ENCODE results near the gene MCRIP1. TPM values are rescaled to one million over a fixed set of nuclear protein-coding genes. Genes with fewer than 3 reads are reported as not detected.

Gene MCRIP1
- total RNA-seq, 2 donors from 2014 or later = 45.7 to 94.4 TPM

DNA sequence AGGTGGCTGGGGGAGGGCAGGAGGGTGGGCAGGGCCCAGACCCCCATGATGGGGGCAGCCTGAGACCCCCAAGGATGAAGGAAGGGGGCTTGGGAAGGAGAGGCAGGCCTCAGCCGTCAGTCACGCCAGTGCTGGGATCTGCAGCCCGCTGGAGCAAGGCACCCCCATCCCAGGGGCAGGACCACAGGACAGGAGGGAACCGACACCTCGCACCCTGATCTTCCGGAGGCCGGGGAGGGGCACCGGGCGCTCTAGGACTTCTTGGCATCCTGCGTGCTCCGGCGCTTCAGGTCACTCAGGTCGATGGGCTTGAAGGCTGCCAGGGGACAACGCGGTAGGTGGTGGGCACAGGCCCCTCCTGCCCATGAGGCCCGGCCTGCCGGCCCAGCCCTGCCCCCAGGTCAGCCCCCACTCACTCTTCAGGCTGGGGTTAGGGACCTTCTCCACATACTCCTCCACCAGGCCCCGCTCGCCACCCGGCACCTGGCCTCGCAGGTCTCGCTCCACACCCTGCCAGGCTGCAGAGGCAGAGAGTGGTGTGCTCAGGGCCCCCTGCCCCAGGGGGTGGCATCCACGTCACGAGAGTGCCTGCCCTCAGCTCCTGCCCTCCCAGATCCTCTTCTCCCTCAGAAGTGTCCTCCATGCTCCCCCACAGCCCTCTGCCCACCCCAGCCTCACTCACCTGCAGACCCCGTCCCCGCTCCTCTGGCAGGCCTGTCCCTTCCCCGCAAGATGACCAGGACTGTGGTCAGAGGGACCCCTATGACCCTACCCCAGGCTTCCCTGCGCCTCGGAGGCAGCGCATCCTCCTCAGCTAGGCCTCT, 9.9 kb downstream of the MCRIP1 start:
- Mint-ChIP-seq H3K36me3 (ENCODE audit: low read depth) (no peaks in the 10 kb centered on the region), H3K9me3 (no peaks in the 10 kb centered on the region), H3K27me3 (no peaks in the 10 kb centered on the region), H3K27ac (no peak overlapping the region), H3K4me3 (no peak overlapping the region), H3K4me1 (peaks cover 5% of the 10 kb centered on the region)
- ATAC-seq (replicated peaks) = no peak

DNA sequence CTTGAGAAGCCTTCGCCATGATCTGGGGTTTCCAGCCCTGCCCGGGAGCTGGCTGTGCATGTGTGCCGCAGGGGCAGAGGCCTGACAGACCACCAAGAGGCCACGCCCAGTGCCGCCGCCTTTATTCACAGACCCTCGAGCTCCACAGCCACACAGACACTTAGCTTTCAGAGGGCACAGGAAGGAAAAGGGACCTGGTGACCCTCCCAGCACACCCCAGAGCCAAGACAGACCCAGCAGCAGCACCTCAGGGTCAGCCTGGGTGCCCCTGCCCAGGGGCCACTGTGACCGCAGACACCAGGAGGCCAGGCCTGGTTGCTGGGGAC, 10.8 kb downstream of the MCRIP1 start:
- peak overlapping the region; percentile 43 for H3K27ac Mint-ChIP-seq
- no peak for ATAC-seq (replicated peaks)
- peaks cover 5% of the 10 kb centered on the region for H3K4me1 Mint-ChIP-seq
- H3K36me3 Mint-ChIP-seq (ENCODE audit: low read depth) = no peaks in the 10 kb centered on the region
- H3K9me3 Mint-ChIP-seq = no peaks in the 10 kb centered on the region
- H3K4me3 Mint-ChIP-seq = no peak overlapping the region
- peaks cover 4% of the 10 kb centered on the region for H3K27me3 Mint-ChIP-seq

DNA sequence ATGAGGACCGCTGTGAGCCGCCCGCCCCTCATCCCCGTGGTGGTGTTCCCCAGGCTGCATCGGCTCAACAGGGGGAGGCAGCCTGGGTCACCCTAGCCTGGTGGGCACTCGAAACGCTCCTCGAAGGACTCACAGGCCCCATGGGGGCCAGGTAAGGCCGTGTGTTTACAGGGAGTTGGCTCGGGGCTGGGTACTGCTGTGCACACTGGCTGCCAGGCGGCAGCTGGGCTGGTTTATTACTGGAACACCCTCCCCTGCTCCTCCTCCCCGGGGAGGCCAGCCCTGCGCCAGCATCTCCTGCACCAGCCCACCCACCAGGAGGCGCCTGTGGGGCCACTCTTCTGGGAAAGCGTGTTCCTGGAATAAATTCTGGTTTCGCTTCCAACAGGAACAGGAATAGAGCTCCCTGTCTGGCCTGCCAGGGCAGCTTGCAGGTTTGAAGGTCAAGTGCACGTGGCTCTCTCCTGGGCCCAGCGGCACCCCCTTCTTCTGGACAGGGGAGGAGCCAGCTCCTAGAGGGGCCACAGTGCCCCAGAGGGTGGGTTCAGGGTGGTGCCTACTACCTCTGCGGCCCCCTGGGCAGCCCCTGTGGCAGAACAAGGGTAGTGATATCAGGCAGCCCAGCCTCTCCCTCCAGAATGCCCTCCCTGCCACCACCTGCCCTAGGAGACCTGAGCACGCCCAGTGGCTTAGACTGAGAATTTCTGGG, 11.3 kb downstream of the MCRIP1 start:
- H3K27me3 Mint-ChIP-seq = peaks cover 4% of the 10 kb centered on the region
- ATAC-seq (replicated peaks) = peak; percentile 44
- H3K4me3 Mint-ChIP-seq = no peak overlapping the region
- peaks cover 5% of the 10 kb centered on the region for H3K4me1 Mint-ChIP-seq
- no peaks in the 10 kb centered on the region for H3K9me3 Mint-ChIP-seq
- peak overlapping the region; percentile 43 for H3K27ac Mint-ChIP-seq
- H3K36me3 Mint-ChIP-seq (ENCODE audit: low read depth) = no peaks in the 10 kb centered on the region

DNA sequence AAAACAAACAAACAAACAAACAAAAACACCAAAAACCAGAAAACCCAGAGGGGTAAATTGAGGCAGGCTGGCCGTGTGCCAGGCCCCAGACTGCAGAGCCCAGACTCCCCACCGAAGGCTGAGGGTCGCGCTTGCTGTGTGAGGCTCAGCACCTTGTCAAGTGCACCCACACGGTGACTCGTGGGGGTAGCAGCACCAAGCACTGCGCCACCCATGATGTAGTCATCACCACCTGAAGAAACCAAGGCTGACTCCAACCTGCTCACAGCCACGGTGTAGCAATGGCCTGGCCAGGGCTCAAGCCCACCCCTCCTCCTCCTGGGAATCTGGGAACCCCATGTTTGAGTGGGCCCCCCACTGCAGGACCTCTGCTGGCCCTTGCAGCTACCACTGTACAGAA, 11.9 kb downstream of the MCRIP1 start:
- Mint-ChIP-seq H3K36me3 (ENCODE audit: low read depth) (no peaks in the 10 kb centered on the region), H3K4me3 (no peak overlapping the region), H3K4me1 (peaks cover 4% of the 10 kb centered on the region), H3K27ac (no peak overlapping the region), H3K27me3 (peaks cover 4% of the 10 kb centered on the region), H3K9me3 (no peaks in the 10 kb centered on the region)
- ATAC-seq (replicated peaks) = peak; percentile 57

DNA sequence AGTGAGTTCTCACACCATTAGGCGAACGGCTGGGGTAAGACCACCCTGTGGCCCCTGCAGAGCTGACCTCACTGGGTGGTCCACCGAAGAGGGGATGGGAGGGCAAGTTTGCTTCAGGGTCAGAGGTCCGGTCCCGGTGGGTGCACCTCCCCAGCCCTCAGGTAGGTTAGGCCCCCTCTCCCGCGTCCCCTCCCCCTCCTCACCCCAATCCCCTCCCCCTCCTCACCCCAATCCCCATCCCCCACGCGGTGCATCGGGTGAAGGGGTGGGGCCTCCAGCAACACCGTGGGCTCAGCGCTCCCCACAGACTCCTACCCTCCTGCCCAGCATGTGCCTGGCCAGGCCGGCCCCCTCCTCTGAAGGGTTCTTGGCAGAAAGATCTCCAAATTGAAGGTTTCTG, 13.4 kb downstream of the MCRIP1 start:
- Mint-ChIP-seq H3K27ac (no peak overlapping the region), H3K36me3 (ENCODE audit: low read depth) (no peaks in the 10 kb centered on the region), H3K4me3 (no peak overlapping the region), H3K27me3 (peaks cover 4% of the 10 kb centered on the region), H3K4me1 (no peaks in the 10 kb centered on the region), H3K9me3 (no peaks in the 10 kb centered on the region)
- no peak for ATAC-seq (replicated peaks)

DNA sequence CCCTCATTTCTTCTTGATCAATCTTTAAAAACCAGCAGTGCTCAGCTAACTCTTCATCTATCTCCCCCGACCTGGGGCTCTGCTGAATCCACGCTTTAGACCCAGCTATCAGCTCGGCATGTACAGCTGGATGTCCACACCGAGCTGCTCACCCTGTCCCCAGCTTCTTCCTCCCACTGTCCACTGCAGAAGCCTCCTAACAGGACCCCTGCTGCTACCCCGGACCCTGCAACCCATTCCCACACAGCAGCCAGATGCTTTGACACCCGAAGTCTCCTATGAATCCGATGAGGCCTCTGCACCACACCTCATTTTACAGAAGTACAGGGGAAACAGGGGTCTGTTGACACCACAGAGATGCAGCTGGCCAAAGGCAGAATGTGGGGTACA, 15.3 kb downstream of the MCRIP1 start:
- no peak for ATAC-seq (replicated peaks)
- H3K9me3 Mint-ChIP-seq = no peaks in the 10 kb centered on the region
- H3K27me3 Mint-ChIP-seq = peaks cover 4% of the 10 kb centered on the region
- H3K4me3 Mint-ChIP-seq = no peak overlapping the region
- no peak overlapping the region for H3K27ac Mint-ChIP-seq
- H3K4me1 Mint-ChIP-seq = no peaks in the 10 kb centered on the region
- H3K36me3 Mint-ChIP-seq (ENCODE audit: low read depth) = no peaks in the 10 kb centered on the region

DNA sequence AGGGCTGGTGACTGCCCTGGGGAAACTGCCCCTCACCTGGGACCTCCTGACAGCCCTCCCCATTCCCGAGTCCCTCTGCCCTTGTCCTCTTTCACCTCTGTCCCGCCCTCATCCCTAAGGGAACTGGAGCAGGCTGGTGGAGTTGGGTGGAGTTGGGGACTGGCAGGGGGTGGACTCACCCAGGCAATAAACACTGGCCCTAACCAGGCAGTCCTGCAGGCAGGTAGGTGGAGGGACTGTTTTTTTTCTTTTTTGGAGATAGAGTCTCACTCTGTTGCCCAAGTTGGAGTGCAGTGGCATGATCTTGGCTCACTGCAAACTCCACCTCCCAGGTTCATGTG, 17.5 kb downstream of the MCRIP1 start:
- H3K4me3 Mint-ChIP-seq = no peak overlapping the region
- no peaks in the 10 kb centered on the region for H3K36me3 Mint-ChIP-seq (ENCODE audit: low read depth)
- peaks cover 4% of the 10 kb centered on the region for H3K27me3 Mint-ChIP-seq
- ATAC-seq (replicated peaks) = no peak
- H3K4me1 Mint-ChIP-seq = no peaks in the 10 kb centered on the region
- H3K9me3 Mint-ChIP-seq = no peaks in the 10 kb centered on the region
- H3K27ac Mint-ChIP-seq = no peak overlapping the region

DNA sequence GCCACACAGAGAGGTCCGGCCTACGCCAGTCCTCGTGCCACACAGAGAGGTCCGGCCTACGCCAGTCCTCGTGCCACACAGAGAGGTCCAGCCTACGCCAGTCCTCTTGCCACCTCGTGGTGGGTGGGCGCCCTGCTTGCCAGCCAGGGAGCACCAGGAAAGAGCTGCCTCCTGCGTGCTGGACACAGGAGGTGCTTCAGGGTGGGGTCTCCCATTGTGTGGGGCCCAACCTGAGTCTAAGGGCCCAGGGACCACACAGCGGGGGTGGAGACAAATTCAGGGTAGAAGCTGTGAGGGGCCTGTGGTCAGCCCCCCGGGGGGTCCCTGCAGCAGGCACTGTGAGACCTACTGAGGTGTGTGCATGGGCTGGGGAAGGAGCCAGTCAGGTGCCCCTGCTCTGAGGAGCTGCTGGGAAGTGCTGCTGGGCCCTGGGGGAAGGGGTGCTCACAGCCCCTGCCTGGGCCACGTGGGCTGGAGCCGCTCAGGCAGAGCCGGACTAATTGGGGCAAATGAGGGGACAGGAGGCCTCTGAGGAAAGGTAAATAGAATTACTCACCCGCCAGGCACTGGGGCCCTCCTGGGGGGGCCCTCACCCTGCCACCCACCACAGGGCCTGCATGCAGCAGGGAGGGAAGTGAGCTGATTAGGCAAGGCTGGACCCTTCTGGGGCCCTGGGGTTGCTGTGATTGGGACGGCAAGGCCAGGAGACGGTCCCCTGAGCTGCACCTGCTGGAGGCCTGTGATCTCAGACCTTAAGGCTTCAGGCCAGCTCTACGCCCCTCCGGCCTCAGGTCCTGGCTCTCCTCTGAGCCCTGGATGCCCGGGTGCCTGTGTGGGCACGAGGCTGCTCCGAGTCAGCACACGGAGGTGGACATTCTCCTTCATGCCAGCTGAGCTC, 18.1 kb downstream of the MCRIP1 start:
- no peaks in the 10 kb centered on the region for H3K9me3 Mint-ChIP-seq
- no peak overlapping the region for H3K4me3 Mint-ChIP-seq
- H3K36me3 Mint-ChIP-seq (ENCODE audit: low read depth) = no peaks in the 10 kb centered on the region
- H3K27me3 Mint-ChIP-seq = peaks cover 8% of the 10 kb centered on the region
- no peaks in the 10 kb centered on the region for H3K4me1 Mint-ChIP-seq
- no peak for ATAC-seq (replicated peaks)
- no peak overlapping the region for H3K27ac Mint-ChIP-seq

DNA sequence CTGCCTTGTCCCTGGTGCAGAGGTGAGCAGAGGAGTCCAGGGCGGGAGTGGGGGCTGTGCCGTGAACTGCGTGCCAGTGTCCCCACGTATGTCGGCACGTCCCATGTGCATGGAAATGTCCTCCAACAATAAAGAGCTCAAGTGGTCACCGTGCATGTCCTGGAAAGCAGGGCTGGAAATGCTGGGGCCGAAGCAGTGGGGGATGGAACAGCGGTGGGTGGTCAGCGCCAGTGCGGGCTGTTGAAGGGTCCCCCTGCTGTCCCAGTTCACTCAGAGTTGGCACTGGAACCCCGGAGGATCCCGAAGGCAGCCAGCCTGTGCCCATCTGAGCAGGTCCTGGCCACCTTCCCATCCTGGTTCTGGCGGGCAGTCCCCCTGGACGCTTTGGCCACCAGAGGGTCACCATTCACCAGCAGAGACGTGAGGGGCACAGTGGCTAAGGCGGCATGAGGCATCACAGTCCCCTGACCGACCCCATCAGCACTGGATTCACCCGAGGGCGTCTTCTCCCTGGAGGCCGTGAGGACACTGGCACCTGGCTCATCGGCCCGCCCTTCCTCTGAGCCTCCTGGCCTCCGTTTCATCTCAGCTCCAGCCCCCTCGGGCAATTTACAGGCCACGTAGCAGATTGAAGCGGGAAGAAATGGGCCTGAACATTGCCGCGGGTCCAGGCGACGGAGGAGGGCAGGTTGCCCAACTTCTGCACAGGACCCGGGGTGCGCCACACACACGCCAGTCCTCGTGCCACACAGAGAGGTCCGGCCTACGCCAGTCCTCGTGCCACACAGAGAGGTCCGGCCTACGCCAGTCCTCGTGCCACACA, 19.0 kb downstream of the MCRIP1 start:
- Mint-ChIP-seq H3K4me3 (no peak overlapping the region), H3K4me1 (no peaks in the 10 kb centered on the region), H3K9me3 (no peaks in the 10 kb centered on the region), H3K27me3 (peaks cover 15% of the 10 kb centered on the region), H3K36me3 (ENCODE audit: low read depth) (no peaks in the 10 kb centered on the region), H3K27ac (no peak overlapping the region)
- no peak for ATAC-seq (replicated peaks)

DNA sequence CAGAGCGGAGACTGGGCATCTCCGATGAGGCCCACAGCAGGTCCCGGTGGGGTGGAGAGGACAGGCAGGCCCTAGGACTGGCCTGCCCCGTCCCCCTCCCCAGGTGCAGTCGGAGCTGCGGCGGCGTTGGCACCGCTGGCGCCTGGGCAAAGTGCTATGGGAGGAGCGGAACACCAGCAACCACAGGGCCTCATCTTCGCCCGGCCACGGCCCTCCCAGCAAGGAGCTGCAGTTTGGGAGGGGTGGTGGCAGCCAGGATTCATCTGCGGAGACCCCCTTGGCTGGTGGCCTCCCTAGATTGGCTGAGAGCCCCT, 19.8 kb downstream of the MCRIP1 start:
- no peaks in the 10 kb centered on the region for H3K4me1 Mint-ChIP-seq
- no peak for ATAC-seq (replicated peaks)
- H3K27ac Mint-ChIP-seq = no peak overlapping the region
- H3K36me3 Mint-ChIP-seq (ENCODE audit: low read depth) = no peaks in the 10 kb centered on the region
- H3K9me3 Mint-ChIP-seq = no peaks in the 10 kb centered on the region
- peaks cover 18% of the 10 kb centered on the region for H3K27me3 Mint-ChIP-seq
- no peak overlapping the region for H3K4me3 Mint-ChIP-seq

DNA sequence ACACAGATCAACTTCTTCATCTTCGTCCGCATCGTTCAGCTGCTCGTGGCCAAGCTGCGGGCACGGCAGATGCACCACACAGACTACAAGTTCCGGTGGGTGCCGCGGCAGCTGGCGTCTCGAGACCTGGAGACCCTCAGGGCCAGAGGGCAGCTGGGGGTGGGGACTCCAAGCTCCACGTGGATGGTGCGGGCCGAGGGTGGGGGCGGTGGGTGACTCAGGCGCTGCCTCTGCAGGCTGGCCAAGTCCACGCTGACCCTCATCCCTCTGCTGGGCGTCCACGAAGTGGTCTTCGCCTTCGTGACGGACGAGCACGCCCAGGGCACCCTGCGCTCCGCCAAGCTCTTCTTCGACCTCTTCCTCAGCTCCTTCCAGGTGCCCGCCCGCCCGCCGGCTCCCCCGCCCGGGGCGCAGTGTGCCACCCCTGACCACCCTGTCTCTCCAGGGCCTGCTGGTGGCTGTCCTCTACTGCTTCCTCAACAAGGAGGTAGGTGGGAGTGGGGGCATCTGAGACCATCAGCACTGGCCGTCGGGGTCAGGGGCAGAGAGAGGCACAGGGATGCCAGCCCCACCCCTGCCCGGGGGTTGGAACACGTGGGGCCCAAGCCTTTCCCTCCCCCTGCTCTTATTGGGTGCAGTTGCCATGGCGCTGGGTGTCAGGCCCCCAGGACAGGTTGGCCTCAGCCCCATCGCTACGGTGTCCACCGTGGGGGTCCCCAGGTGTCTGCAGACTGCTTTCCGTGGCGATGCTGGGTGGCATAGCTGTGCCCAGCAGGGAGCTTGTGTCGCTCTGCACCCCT, 20.3 kb downstream of the MCRIP1 start:
- Mint-ChIP-seq H3K27me3 (peaks cover 17% of the 10 kb centered on the region), H3K27ac (no peak overlapping the region), H3K4me3 (no peak overlapping the region), H3K4me1 (no peaks in the 10 kb centered on the region), H3K9me3 (no peaks in the 10 kb centered on the region), H3K36me3 (ENCODE audit: low read depth) (no peaks in the 10 kb centered on the region)
- ATAC-seq (replicated peaks) = no peak

DNA sequence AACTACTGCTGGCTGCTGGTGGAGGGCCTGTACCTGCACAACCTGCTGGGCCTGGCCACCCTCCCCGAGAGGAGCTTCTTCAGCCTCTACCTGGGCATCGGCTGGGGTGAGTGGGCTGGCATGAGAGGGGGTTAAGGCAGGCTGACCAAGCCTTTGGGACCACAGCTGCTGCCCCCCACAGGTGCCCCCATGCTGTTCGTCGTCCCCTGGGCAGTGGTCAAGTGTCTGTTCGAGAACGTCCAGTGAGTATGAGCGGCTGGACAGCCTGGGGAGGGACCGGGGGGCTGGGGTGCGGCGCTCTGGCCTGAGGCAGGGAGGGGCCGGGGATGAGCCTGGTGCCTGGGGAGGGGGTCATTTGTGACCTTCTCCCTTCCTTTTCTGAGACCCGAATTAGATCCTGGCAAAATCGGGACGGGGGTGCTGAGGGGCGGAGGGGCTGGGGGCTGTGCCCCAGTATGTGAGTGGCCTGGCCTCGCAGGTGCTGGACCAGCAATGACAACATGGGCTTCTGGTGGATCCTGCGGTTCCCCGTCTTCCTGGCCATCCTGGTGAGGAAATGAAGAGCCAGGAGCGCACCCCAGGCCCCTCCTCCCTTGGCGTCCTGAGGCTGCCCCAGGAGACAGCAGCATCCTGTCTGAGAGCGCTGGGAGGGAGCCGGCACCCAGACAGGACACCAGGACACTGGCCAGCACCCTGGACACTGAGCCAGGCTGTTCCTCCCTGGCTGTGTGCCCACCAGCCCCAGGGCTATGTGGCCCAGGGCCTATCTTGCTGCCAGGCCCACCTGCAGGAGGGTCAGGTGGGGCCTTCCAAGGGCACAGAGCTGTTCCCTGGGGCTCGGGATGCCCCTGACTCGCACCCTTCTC, 21.2 kb downstream of the MCRIP1 start:
- no peaks in the 10 kb centered on the region for H3K9me3 Mint-ChIP-seq

More for the DNA sequence above, 21.2 kb downstream of the MCRIP1 start:
- no peak for ATAC-seq (replicated peaks)
- Mint-ChIP-seq H3K36me3 (ENCODE audit: low read depth) (no peaks in the 10 kb centered on the region), H3K27ac (no peak overlapping the region), H3K4me3 (no peak overlapping the region), H3K27me3 (peaks cover 13% of the 10 kb centered on the region), H3K4me1 (no peaks in the 10 kb centered on the region)
